Tibial nerve (tissue), 3 donors: ENCODE measurements around the gene SH2D3C.

Experiments
- POLR2A ChIP-seq, 2 donors: fragments of 450-650 bp; IDR thresholded peaks; one replicate each; pipeline ENCODE4 v1.6.1; 2017; ENCODE audit warnings: antibody characterized with exemption in 2 of 2, mild to moderate bottlenecking in 2 of 2, moderate library complexity in 2 of 2
- TF ChIP-seq, protein P1 (sequence below), 5 experiments: fragments of 200-600 bp in 3 of 5; fragments of 450-650 bp in 2 of 5; sonication (generic) in 3 of 5; IDR thresholded peaks; one replicate each; pipeline ENCODE4 v1.5.1; 2016 to 2019; ENCODE audit warnings: antibody characterized with exemption in 5 of 5, mild to moderate bottlenecking in 3 of 5, moderate library complexity in 2 of 5

DNA sequence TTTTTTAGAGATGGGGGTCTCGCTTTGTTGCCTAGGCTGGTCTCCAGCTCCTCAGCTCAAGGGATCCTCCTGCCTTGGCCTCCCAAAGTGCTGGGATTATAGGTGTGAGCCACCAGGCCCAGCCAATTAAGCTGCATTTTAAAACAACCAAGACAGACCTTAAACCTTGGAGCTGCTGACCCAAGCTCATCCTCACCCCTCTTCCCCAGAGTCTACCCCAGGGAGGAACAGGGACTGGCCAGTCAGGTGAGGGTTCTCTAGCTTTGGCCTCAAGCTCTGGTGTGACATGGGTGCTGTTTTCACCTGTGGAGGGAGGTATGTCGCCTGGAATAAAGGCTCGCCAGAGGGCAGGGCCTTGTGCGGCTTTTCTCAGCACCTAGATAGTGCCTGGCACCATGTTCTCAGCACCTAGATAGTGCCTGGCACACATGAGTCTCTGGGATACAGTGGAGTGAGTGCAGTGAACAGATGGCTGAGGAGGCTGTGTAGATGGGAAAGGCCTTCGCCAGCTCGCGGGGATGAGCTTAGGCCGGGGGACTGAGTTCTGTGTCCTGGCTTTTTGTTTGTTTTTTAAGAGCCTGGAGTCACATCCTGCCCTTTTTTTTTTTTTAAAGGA is 14.7 kb upstream of the SH2D3C start:
- no peak for TF ChIP-seq POLR2A (IDR thresholded peaks at IDR 0.05)
- TF ChIP-seq, protein P1, sequence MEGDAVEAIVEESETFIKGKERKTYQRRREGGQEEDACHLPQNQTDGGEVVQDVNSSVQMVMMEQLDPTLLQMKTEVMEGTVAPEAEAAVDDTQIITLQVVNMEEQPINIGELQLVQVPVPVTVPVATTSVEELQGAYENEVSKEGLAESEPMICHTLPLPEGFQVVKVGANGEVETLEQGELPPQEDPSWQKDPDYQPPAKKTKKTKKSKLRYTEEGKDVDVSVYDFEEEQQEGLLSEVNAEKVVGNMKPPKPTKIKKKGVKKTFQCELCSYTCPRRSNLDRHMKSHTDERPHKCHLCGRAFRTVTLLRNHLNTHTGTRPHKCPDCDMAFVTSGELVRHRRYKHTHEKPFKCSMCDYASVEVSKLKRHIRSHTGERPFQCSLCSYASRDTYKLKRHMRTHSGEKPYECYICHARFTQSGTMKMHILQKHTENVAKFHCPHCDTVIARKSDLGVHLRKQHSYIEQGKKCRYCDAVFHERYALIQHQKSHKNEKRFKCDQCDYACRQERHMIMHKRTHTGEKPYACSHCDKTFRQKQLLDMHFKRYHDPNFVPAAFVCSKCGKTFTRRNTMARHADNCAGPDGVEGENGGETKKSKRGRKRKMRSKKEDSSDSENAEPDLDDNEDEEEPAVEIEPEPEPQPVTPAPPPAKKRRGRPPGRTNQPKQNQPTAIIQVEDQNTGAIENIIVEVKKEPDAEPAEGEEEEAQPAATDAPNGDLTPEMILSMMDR (IDR thresholded peaks at IDR 0.05): no peak
